Testis (tissue), 2 donors: ENCODE measurements around the gene CAPN9.

Source experiments
- CTCF ChIP-seq, 3 experiments: fragments of 450-650 bp in 2 of 3; fragments of 200-600 bp in 1 of 3; sonication (generic) in 1 of 3; IDR thresholded peaks; one replicate each; pipeline ENCODE4 v1.5.1; 2016 to 2019; ENCODE audit warnings: antibody characterized with exemption in 3 of 3, mild to moderate bottlenecking in 2 of 3, moderate library complexity in 1 of 3
- POLR2A ChIP-seq: fragments of 450-650 bp; IDR thresholded peaks from one replicate; pipeline ENCODE4 v1.6.1; 2017; ENCODE audit warnings: antibody characterized with exemption, mild to moderate bottlenecking, moderate library complexity

- TF ChIP-seq POLR2A = no peak
- TF ChIP-seq CTCF (IDR thresholded peaks at IDR 0.05) = no peak
These were observed 45.1 kb upstream of the CAPN9 start for GRCh38 chr1:230701895-230702768.
